Chondrocyte (in vitro differentiated cells): ENCODE data around the gene DENND2C. TPM values are rescaled to one million over a fixed set of nuclear protein-coding genes. Genes with fewer than 3 reads are reported as not detected.

Source experiments
- DNase-seq: peaks from one replicate; pipeline ENCODE4 v3.0.0; 2021; ENCODE audit warnings: mixed read lengths, low spot score
- H3K27ac Mint-ChIP-seq: one replicate; pipeline ENCODE4 v1.8.0; 2021; ENCODE audit warnings: mild to moderate bottlenecking, moderate library complexity, mixed read lengths; ENCODE audit not compliant: unreplicated experiment
- H3K27me3 Mint-ChIP-seq: 2 replicates; pipeline ENCODE4 v1.8.0; 2021; ENCODE audit warnings: low read depth, mixed read lengths
- H3K36me3 Mint-ChIP-seq: 2 replicates; pipeline ENCODE4 v1.8.0; 2021; ENCODE audit warnings: low read depth, mixed read lengths
- H3K4me1 Mint-ChIP-seq: 2 replicates; pipeline ENCODE4 v1.8.0; 2021; ENCODE audit warnings: low read depth, mild to moderate bottlenecking, mixed read lengths
- H3K4me3 Mint-ChIP-seq: one replicate; pipeline ENCODE4 v1.8.0; 2021; ENCODE audit warnings: mild to moderate bottlenecking, moderate library complexity, mixed read lengths; ENCODE audit not compliant: unreplicated experiment
- H3K9me3 Mint-ChIP-seq: 2 replicates; pipeline ENCODE4 v1.8.0; 2021; ENCODE audit warnings: low read depth, mixed read lengths
- total RNA-seq: library from RNA; stranded (reverse); gene quantifications from 3 replicates; pipeline ENCODE4 v1.2.1, GENCODE V29; 2021
- TF ChIP-seq, protein P1 (sequence below): fragments of 200-600 bp; sonication (generic); IDR thresholded peaks from 2 replicates; pipeline ENCODE4 v1.5.0; 2021; ENCODE audit warnings: antibody characterized with exemption, mild to moderate bottlenecking, moderate library complexity

DENND2C gene
- total RNA-seq, 1 donor from 2014 or later: 3.3 TPM

DNA sequence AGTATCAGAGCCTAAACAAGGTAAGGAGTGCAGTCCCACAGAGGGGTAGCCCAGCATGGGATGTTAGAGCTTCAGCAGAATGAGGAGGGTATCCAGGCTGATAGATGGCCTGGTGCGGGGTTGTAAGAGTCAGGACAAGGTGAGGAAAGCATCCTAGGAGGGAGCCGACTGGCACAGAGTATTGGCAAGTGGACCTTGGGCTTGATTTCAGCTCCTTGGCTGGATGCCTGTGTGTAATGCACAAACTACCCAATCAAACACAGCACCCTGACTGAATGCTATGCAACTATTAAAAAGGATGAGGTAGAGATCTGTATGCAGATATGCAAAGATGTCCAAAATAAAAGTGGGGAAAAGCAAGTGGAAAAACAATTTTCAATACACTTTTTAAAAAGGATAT, 18.0 kb downstream of the DENND2C start:
- Mint-ChIP-seq H3K36me3 (no peaks in the 10 kb centered on the region), H3K4me3 (no peak overlapping the region), H3K9me3 (no peaks in the 10 kb centered on the region), H3K27ac (no peak overlapping the region), H3K4me1 (no peaks in the 10 kb centered on the region), H3K27me3 (no peaks in the 10 kb centered on the region)
- TF ChIP-seq, protein P1, sequence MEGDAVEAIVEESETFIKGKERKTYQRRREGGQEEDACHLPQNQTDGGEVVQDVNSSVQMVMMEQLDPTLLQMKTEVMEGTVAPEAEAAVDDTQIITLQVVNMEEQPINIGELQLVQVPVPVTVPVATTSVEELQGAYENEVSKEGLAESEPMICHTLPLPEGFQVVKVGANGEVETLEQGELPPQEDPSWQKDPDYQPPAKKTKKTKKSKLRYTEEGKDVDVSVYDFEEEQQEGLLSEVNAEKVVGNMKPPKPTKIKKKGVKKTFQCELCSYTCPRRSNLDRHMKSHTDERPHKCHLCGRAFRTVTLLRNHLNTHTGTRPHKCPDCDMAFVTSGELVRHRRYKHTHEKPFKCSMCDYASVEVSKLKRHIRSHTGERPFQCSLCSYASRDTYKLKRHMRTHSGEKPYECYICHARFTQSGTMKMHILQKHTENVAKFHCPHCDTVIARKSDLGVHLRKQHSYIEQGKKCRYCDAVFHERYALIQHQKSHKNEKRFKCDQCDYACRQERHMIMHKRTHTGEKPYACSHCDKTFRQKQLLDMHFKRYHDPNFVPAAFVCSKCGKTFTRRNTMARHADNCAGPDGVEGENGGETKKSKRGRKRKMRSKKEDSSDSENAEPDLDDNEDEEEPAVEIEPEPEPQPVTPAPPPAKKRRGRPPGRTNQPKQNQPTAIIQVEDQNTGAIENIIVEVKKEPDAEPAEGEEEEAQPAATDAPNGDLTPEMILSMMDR: no peak
- no peak for DNase-seq

DNA sequence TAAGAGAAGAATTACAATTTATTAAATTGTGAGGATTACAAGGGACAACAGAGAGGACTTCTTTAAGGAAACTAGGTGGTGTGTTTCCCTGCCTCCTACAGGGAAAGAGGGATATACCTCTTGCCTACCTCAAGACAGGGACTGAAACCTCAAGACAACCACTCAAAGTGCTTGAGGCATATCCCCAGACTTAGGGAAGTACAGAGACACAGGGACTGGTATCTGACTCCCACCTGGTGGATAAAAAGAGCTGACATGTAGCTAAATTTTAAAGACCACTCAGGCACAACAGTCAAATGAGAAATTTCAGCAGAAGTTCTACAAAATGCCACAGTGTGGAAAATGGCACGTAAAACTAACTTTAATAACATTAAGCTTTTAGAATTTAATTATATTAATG, 21.3 kb downstream of the DENND2C start:
- DNase-seq: no peak
- H3K4me3 Mint-ChIP-seq: no peak overlapping the region
- peaks cover 3% of the 10 kb centered on the region for H3K36me3 Mint-ChIP-seq
- no peaks in the 10 kb centered on the region for H3K9me3 Mint-ChIP-seq
- no peak overlapping the region for H3K27ac Mint-ChIP-seq
- TF ChIP-seq, protein P1: peak; percentile 21
- no peaks in the 10 kb centered on the region for H3K4me1 Mint-ChIP-seq
- H3K27me3 Mint-ChIP-seq: no peaks in the 10 kb centered on the region

DNA sequence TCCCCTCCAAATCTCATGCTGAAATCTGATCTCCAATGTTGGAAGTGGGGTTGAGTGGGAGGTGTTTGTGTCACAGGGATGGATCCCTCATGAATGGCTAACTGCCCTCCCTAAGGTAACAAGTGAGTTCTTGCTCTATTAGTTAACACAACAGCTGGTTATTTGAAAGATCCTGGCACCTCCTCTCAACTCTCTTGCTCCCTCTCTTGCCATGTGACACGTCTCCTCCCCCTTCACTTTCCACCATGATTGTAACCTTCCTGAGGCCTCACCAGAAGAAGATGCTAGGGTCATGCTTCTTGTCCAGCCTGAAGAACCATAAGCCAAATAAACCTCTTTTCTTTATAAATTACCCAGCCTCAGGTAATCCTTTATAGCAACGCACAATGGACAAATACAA, 28.5 kb downstream of the DENND2C start:
- peaks cover 8% of the 10 kb centered on the region for H3K27me3 Mint-ChIP-seq
- no peaks in the 10 kb centered on the region for H3K9me3 Mint-ChIP-seq
- DNase-seq: no peak
- H3K4me1 Mint-ChIP-seq: no peaks in the 10 kb centered on the region
- no peak overlapping the region for H3K27ac Mint-ChIP-seq
- TF ChIP-seq, protein P1: no peak
- no peak overlapping the region for H3K4me3 Mint-ChIP-seq
- H3K36me3 Mint-ChIP-seq: peaks cover 5% of the 10 kb centered on the region

DNA sequence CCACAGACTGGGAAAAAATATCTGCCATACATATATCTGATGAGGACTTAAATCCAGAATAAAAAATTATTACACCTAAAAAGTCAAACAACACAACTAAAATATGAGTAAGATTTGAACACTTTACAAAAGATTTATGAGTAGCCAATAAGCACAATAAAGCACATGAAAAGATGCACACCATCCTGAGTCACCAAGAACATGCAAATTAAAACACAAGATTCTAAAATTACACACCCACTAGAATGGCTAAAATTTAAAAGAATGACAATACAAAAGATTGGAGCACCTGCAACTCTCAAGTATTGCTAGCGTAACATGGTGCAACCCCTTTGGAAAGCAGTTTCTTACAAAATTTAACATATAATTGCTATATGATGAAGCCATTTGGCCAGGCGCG, 30.9 kb downstream of the DENND2C start:
- Mint-ChIP-seq H3K27me3 (peaks cover 9% of the 10 kb centered on the region), H3K27ac (no peak overlapping the region), H3K36me3 (peaks cover 3% of the 10 kb centered on the region), H3K9me3 (no peaks in the 10 kb centered on the region), H3K4me1 (no peaks in the 10 kb centered on the region), H3K4me3 (no peak overlapping the region)
- no peak for DNase-seq
- TF ChIP-seq, protein P1: no peak

DNA sequence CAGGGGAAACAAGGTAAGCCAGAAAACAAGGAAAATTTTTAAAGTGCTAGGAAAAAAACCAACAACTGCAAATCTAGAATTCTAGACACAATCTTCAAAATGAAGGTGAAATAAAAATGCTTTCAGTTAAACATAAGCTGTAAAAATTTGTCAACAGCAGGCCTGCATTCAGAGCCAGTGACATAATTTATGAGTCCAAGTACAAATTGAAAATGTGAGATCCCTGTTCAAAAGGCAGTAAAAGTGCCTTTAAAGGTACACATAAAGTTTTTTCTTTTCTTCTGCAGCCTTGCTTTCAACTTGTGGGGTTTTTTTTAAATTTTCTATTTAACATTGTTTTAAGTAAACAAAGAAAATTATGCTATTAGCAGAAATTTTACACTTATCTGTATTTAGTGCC, 37.4 kb downstream of the DENND2C start:
- Mint-ChIP-seq H3K27me3 (peaks cover 6% of the 10 kb centered on the region), H3K27ac (no peak overlapping the region), H3K36me3 (peaks cover 8% of the 10 kb centered on the region), H3K9me3 (peaks cover 10% of the 10 kb centered on the region), H3K4me3 (no peak overlapping the region), H3K4me1 (peaks cover 10% of the 10 kb centered on the region)
- DNase-seq: no peak
- TF ChIP-seq, protein P1: no peak
